ENCODE data around the gene SH2D2A. TPM values are rescaled to one million over a fixed set of nuclear protein-coding genes. Genes with fewer than 3 reads are reported as not detected.

Gene SH2D2A
- total RNA-seq, 2 experiments from 2014 or later = 280 to 294 TPM

DNA sequence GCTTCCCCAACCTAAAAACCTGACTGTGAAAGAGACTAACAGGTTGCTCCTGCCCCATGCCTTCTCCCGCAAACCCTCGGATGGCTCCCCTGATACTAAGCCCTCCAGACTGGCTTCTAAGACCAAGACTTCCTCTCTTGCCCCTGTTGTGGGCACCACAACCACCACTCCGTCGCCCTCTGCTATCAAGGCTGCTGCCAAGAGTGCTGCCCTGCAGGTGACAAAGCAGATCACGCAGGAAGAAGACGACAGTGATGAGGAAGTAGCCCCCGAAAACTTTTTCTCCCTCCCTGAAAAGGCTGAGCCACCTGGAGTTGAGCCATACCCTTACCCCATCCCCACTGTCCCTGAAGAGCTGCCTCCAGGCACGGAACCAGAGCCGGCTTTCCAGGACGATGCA is 30.0 kb downstream of the SH2D2A start:
- Mint-ChIP-seq H3K9me3 (no peaks in the 10 kb centered on the region), H3K27ac (no peak overlapping the region), H3K27me3 (no peaks in the 10 kb centered on the region), H3K4me1 (ENCODE audit: low read depth) (peaks cover 8% of the 10 kb centered on the region), H3K4me3 (no peak overlapping the region), H3K36me3 (peaks cover 39% of the 10 kb centered on the region)
- ChIA-PET CTCF (interaction anchor here (1.2 to 1.6 kb wide), 3 partner anchors 61 to 136 kb away, joined by 3 to 7 read pairs (median 3); no protein-coding TSS in a partner anchor), POLR2A (no interaction called here)
- DNase-seq = no peak
- intact Hi-C loops (cut with micrococcal nuclease) = no loop called here

DNA sequence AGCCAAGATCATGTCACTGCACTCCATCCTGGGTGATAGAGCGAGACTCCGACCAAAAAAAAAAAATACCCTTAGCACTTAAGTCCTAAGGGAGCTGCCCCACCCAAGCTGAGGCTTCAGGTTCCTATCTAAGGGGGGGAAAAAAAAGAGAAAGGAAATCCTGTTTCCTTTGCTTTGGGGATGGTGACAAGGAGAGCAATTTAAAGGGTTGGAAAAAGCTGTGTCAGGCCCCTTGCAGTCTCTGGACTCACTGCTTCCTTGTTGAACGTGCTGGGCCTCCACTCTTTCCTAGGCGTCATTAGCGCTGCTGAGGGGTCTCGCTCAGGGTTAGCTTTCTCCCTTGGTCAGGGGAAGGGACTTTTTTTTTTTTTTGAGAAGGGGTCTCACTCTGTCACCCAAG is 31.2 kb downstream of the SH2D2A start:
- CTCF ChIA-PET = interaction anchor here (0.6 to 3.5 kb wide), 6 partner anchors 53 to 96 kb away, joined by 3 to 20 read pairs (median 6); partner anchors contain the start of gene NTRK1
- POLR2A ChIA-PET = interaction anchor here (0.6 kb wide), 1 partner anchor 61 kb away, joined by 3 read pairs; no protein-coding TSS in a partner anchor
- peaks cover 43% of the 10 kb centered on the region for H3K36me3 Mint-ChIP-seq

DNA sequence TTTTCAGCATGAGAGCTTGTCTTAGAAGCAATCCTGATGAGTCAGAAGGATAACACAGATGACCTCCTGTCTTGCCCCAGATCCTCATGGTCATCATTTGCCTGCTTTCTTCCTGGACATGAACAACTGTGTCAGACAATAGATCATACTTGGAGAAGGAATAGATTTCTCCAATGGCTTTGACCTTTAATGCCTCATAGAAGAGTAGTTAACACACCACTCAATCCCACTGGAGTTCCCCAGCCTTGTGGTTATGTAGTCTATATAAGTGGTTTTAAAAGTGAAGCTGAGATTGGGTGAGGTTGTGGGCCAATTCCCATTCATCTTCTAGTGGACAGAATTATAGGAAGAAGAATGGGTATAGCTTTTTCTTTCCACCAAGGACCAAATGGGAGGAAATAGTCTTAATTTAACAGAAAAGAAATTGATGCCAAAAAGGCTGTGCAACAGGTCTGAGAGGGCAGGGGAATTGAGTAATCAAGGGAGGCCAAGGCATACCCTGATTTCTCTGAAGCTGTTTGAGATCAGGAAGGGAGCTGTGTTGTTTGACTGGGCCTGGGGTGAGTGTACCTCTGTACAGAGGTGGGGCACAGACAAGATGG is 35.0 kb downstream of the SH2D2A start:
- intact Hi-C loops (cut with micrococcal nuclease) = no loop called here
- no peak for DNase-seq
- no peaks in the 10 kb centered on the region for H3K27me3 Mint-ChIP-seq
- no peaks in the 10 kb centered on the region for H3K9me3 Mint-ChIP-seq
- H3K4me3 Mint-ChIP-seq = no peak overlapping the region
- peak overlapping the region; percentile 24 for H3K27ac Mint-ChIP-seq
- POLR2A ChIA-PET = no interaction called here
- H3K4me1 Mint-ChIP-seq (ENCODE audit: low read depth) = peaks cover 31% of the 10 kb centered on the region
- H3K36me3 Mint-ChIP-seq = peaks cover 25% of the 10 kb centered on the region
- CTCF ChIA-PET = interaction anchor here (0.8 to 1.8 kb wide), 7 partner anchors 11 to 110 kb away, joined by 3 to 12 read pairs (median 6); no protein-coding TSS in a partner anchor

More for the DNA sequence above, 31.2 kb downstream of the SH2D2A start:
- H3K9me3 Mint-ChIP-seq = no peaks in the 10 kb centered on the region
- no peak overlapping the region for H3K27ac Mint-ChIP-seq
- no peaks in the 10 kb centered on the region for H3K27me3 Mint-ChIP-seq
- no peak for DNase-seq
- intact Hi-C loops (cut with micrococcal nuclease) = no loop called here
- no peak overlapping the region for H3K4me3 Mint-ChIP-seq
- peaks cover 16% of the 10 kb centered on the region for H3K4me1 Mint-ChIP-seq (ENCODE audit: low read depth)

GRCh38 chr1:156777573-156777972 is 39.1 kb downstream of the SH2D2A start:
- H3K27ac Mint-ChIP-seq = no peak overlapping the region
- DNase-seq = no peak
- CTCF ChIA-PET = interaction anchor here (1.1 to 1.9 kb wide), 2 partner anchors 52 to 88 kb away, joined by 3 to 15 read pairs; no protein-coding TSS in a partner anchor
- POLR2A ChIA-PET = no interaction called here
- H3K36me3 Mint-ChIP-seq = peaks cover 18% of the 10 kb centered on the region
- H3K4me3 Mint-ChIP-seq = no peak overlapping the region
- peaks cover 58% of the 10 kb centered on the region for H3K4me1 Mint-ChIP-seq (ENCODE audit: low read depth)
- intact Hi-C loops (cut with micrococcal nuclease) = no loop called here
- H3K27me3 Mint-ChIP-seq = no peaks in the 10 kb centered on the region
- no peaks in the 10 kb centered on the region for H3K9me3 Mint-ChIP-seq

GRCh38 chr1:156776942-156777341 is 39.7 kb downstream of the SH2D2A start:
- H3K27ac Mint-ChIP-seq = no peak overlapping the region
- ChIA-PET POLR2A (interaction anchor here (0.8 kb wide), 1 partner anchor 50 kb away, joined by 3 read pairs; no protein-coding TSS in a partner anchor), CTCF (interaction anchor here (1.0 to 1.9 kb wide), 3 partner anchors 51 to 88 kb away, joined by 3 to 15 read pairs (median 3); no protein-coding TSS in a partner anchor)
- H3K27me3 Mint-ChIP-seq = no peaks in the 10 kb centered on the region
- no peaks in the 10 kb centered on the region for H3K9me3 Mint-ChIP-seq
- no peak for DNase-seq
- no peak overlapping the region for H3K4me3 Mint-ChIP-seq
- intact Hi-C loops (cut with micrococcal nuclease) = no loop called here
- peaks cover 59% of the 10 kb centered on the region for H3K4me1 Mint-ChIP-seq (ENCODE audit: low read depth)
- peaks cover 15% of the 10 kb centered on the region for H3K36me3 Mint-ChIP-seq

DNA sequence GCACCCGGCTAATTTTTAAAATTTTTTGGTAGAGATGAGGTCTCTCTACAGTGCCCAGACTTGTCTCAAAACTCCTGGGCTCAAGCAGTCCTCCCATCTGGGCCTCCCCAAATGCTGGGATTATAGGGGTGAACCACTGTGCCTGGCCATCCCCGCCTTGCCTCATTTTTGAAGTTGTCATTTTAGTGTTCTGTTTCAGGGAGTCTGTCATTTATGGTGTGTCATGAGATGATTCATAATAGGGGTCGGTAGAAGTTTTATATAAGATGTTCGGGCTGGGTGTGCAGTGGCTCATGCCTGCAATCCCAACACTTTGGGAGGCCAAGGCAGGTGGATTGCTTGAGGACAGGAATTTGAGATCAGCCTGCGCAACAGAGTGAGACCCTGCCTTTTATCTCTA is 40.8 kb downstream of the SH2D2A start:
- ChIA-PET POLR2A (interaction anchor here (1.2 kb wide), 1 partner anchor 34 kb away, joined by 4 read pairs; no protein-coding TSS in a partner anchor), CTCF (interaction anchor here (1.0 to 1.9 kb wide), 2 partner anchors 50 to 84 kb away, joined by 3 to 15 read pairs; no protein-coding TSS in a partner anchor)
- intact Hi-C loops (cut with micrococcal nuclease) = no loop called here
- Mint-ChIP-seq H3K4me3 (no peak overlapping the region), H3K4me1 (ENCODE audit: low read depth) (peaks cover 54% of the 10 kb centered on the region), H3K9me3 (no peaks in the 10 kb centered on the region), H3K27ac (no peak overlapping the region), H3K27me3 (no peaks in the 10 kb centered on the region), H3K36me3 (peaks cover 13% of the 10 kb centered on the region)
- peak; percentile 23 for DNase-seq

DNA sequence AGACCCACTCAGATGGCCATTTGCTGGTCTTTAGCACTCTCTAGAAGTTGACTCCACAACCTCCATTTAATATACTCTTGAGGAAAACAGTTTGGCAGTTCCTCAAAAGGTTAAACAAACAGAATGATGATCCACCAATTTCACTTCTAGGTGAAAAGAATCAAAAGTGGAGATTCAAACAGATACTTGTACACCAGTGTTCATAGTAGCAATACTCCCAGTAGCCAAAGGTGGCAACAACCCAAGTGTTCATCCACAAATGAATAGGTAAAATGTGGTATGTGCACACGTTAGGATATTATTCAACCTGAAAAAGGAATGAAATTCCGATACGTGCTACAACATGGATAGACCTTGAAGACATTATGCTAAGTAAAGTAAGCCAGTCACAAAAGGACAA is 43.0 kb downstream of the SH2D2A start:
- intact Hi-C loops (cut with micrococcal nuclease) = no loop called here
- DNase-seq = no peak
- ChIA-PET CTCF (interaction anchor here (0.9 to 11.0 kb wide), 4 partner anchors 47 to 86 kb away, joined by 4 to 155 read pairs (median 13); partner anchors contain the start of genes ISG20L2 and METTL25B), POLR2A (interaction anchor here (1.1 kb wide), 1 partner anchor 32 kb away, joined by 3 read pairs; no protein-coding TSS in a partner anchor)
- Mint-ChIP-seq H3K27me3 (no peaks in the 10 kb centered on the region), H3K4me1 (ENCODE audit: low read depth) (peaks cover 72% of the 10 kb centered on the region), H3K27ac (peak overlapping the region; percentile 47), H3K36me3 (peaks cover 23% of the 10 kb centered on the region), H3K4me3 (no peak overlapping the region), H3K9me3 (no peaks in the 10 kb centered on the region)

DNA sequence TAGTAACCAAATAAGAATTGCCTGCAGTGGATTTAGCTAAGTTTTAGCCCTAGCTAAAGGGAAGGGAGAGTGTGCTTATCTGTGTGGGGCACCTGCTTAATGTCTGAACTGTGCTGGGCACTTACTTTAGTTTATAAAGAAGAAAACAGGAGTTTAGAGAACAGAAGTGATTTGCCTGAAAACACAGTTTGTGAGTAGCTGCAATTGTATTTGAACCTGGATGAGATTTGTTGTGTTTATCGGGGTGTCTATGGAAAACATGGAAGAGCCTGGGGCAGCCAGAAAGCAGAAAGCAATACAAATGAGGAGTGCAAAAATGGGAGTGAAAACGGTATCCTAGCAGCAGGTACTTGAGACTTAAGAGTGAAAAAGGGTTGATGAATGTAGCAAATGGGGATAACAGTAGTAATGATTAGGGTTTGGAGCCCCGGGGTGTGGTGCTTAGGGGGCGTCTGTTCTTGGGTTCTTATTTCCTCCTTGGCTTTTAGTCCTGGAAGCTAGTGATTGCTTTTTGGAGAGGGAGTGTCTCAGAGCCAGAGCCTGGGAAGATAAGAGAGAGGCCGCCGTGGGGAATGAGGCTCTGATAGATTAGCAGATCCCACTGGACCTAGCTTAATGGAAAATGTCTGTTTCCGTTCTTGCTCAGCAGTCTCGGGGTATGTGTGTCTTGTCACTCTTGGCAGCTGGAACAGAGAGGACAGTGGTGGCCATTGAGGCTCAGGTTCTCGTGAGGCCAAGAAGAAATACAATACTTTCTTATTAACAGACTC is 43.7 kb downstream of the SH2D2A start:
- Mint-ChIP-seq H3K4me3 (no peak overlapping the region), H3K9me3 (no peaks in the 10 kb centered on the region), H3K27me3 (no peaks in the 10 kb centered on the region), H3K27ac (peak overlapping the region; percentile 47), H3K4me1 (ENCODE audit: low read depth) (peaks cover 71% of the 10 kb centered on the region), H3K36me3 (peaks cover 27% of the 10 kb centered on the region)
- no peak for DNase-seq
- intact Hi-C loops (cut with micrococcal nuclease) = no loop called here
- POLR2A ChIA-PET = interaction anchor here (1.1 kb wide), 1 partner anchor 33 kb away, joined by 3 read pairs; no protein-coding TSS in a partner anchor
- CTCF ChIA-PET = interaction anchor here (0.6 to 11.0 kb wide), 8 partner anchors 15 to 117 kb away, joined by 3 to 155 read pairs (median 4); partner anchors contain the start of genes ISG20L2 and METTL25B

DNA sequence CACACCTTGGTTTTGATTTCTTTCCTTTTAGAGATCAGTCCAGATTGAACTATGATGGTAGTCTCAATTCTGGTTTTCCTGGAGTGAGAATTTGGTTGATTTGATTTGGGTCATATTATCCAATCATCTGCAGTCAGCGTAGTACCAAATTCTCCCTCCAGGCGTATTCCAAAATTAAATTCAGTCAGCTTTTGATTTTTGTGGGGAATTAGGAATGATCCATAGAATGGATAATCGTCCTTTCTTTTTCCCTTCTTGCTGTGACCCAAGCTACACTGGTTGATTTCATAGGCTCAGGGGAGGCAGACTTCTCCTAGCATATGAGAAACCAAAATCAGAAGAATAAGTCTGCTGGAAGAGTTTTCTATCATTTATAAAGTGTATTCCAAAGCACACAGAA is 44.4 kb downstream of the SH2D2A start:
- Mint-ChIP-seq H3K27me3 (no peaks in the 10 kb centered on the region), H3K4me1 (ENCODE audit: low read depth) (peaks cover 66% of the 10 kb centered on the region), H3K27ac (no peak overlapping the region), H3K4me3 (no peak overlapping the region), H3K9me3 (no peaks in the 10 kb centered on the region), H3K36me3 (peaks cover 27% of the 10 kb centered on the region)
- intact Hi-C loops (cut with micrococcal nuclease) = no loop called here
- ChIA-PET CTCF (interaction anchor here (0.6 to 11.0 kb wide), 8 partner anchors 16 to 118 kb away, joined by 3 to 155 read pairs (median 4); partner anchors contain the start of genes ISG20L2 and METTL25B), POLR2A (no interaction called here)
- no peak for DNase-seq

DNA sequence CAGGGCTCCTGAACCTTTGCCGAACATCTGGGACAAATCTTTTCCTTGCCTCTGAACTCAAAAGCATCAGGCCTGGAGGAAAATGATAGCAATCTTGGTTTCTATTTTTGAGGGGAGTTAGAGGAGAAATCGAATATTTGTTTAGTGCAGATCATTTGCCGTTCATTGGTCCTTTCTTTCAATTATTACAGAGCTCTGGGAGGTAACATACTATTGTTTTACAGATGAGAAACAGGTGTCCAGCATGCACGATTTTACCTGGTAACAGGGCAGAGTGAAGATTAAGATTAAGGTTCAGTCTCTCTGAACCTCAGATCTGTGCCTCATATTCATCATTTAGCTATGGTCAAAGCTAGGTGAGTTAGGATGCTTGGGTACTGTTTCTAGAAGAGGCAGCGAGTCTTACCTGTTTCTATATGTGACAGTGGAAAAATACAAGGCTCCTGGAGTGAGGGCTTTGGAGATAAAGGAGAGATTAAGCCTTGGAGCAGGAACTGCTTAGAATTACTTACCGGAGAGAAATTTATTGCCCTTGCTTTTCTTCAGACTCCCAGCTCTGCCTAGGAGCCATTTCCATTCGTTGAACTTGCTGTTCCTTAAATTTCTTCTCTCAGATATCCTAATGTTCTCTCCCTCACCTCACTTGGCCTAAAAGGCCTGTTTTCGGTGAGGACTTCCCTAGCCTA is 47.9 kb downstream of the SH2D2A start:
- intact Hi-C loops (cut with micrococcal nuclease) = no loop called here
- H3K4me3 Mint-ChIP-seq = no peak overlapping the region
- DNase-seq = no peak
- H3K9me3 Mint-ChIP-seq = no peaks in the 10 kb centered on the region
- peaks cover 25% of the 10 kb centered on the region for H3K36me3 Mint-ChIP-seq
- POLR2A ChIA-PET = interaction anchor here (1.0 to 4.7 kb wide), 6 partner anchors 17 to 41 kb away, joined by 3 to 33 read pairs (median 16); partner anchors contain the start of genes HDGF, ISG20L2, METTL25B and MRPL24
- CTCF ChIA-PET = interaction anchor here (0.9 to 11.0 kb wide), 9 partner anchors 17 to 122 kb away, joined by 3 to 155 read pairs (median 4); partner anchors contain the start of genes ISG20L2 and METTL25B
- peaks cover 51% of the 10 kb centered on the region for H3K4me1 Mint-ChIP-seq (ENCODE audit: low read depth)
- no peaks in the 10 kb centered on the region for H3K27me3 Mint-ChIP-seq
- peak overlapping the region; percentile 16 for H3K27ac Mint-ChIP-seq

Measured in activated CD4-positive, alpha-beta memory T cell treated with anti-CD3 and anti-CD28 coated beads for 36 hours (primary cell).